HCT116 (cell line): ENCODE measurements around the gene OR2AT4.

Experiments used
- CTCF ChIP-seq, 3 experiments: fragments of 200-600 bp in 1 of 3; sonication (generic) in 1 of 3; IDR thresholded peaks in 2 of 3; conservative IDR thresholded peaks in 1 of 3; 2 replicates each; pipeline ENCODE4 v1.5.1; 2012 to 2017; ENCODE audit warnings: low read depth in 2 of 3, low read length in 2 of 3, antibody characterized with exemption in 1 of 3, borderline replicate concordance in 1 of 3, control low read depth in 1 of 3, mild to moderate bottlenecking in 1 of 3, mixed read lengths in 1 of 3, mixed run types in 1 of 3, moderate library complexity in 1 of 3; ENCODE audit not compliant: insufficient read depth in 1 of 3
- EGR1 ChIP-seq: IDR thresholded peaks from 2 replicates; pipeline ENCODE4 v1.6.1; 2012; ENCODE audit warnings: low read depth
- EZH2 ChIP-seq: fragments of 200-600 bp; sonication (generic); IDR thresholded peaks from 2 replicates; pipeline ENCODE4 v1.6.1; 2017; ENCODE audit warnings: antibody characterized with exemption, mixed run types
- EZH2phosphoT487 ChIP-seq: fragments of 200-600 bp; IDR thresholded peaks from 2 replicates; pipeline ENCODE4 v1.6.1; 2018; ENCODE audit warnings: antibody characterized with exemption, borderline replicate concordance
- YY1 ChIP-seq: IDR thresholded peaks from 2 replicates; pipeline ENCODE4 v1.6.1; 2011; ENCODE audit warnings: low read length, low read depth, moderate library complexity, mild to moderate bottlenecking; ENCODE audit not compliant: insufficient replicate concordance; ENCODE audit errors: extremely low read depth

- no peak for TF ChIP-seq EZH2phosphoT487
- no peak for TF ChIP-seq CTCF (IDR thresholded peaks at IDR 0.05 in 2 of 3, conservative IDR thresholded peaks at IDR 0.05 in 1 of 3; ENCODE audit: borderline replicate concordance in 1 of 3, insufficient read depth in 1 of 3, low read depth in 2 of 3, low read length in 2 of 3)
- TF ChIP-seq EZH2, result no peak
- TF ChIP-seq EGR1, result no peak
- TF ChIP-seq YY1, result no peak
Observed at GRCh38 chr11:75082601-75083216, 14.0 kb downstream of the OR2AT4 start.
